Lower lobe of right lung (tissue), 2 donors: ENCODE data around the gene RNF186. TPM values are rescaled to one million over a fixed set of nuclear protein-coding genes. Genes with fewer than 3 reads are reported as not detected.

Source experiments
- ATAC-seq, 2 donors: fragments of 200-7000 bp; cut with Tn5 transposase; one replicate each; pipeline ENCODE4 v1.9.1; 2020 to 2022; ENCODE audit warnings: mild to moderate bottlenecking in 2 of 2, moderate library complexity in 2 of 2
- DNase-seq: peaks from one replicate; pipeline ENCODE4 v3.0.0-alpha.2; 2020
- H3K27ac ChIP-seq: fragments of 200-600 bp; one replicate; pipeline ENCODE4 v1.8.0; 2022
- H3K27me3 ChIP-seq: fragments of 200-600 bp; one replicate; pipeline ENCODE4 v1.8.0; 2022; ENCODE audit warnings: low read depth
- H3K36me3 ChIP-seq: fragments of 200-600 bp; one replicate; pipeline ENCODE4 v1.8.0; 2022; ENCODE audit warnings: mild to moderate bottlenecking
- H3K4me1 ChIP-seq: fragments of 200-600 bp; one replicate; pipeline ENCODE4 v1.8.0; 2022
- H3K4me3 ChIP-seq: fragments of 200-600 bp; one replicate; pipeline ENCODE4 v1.8.0; 2022; ENCODE audit warnings: mild to moderate bottlenecking
- H3K9me3 ChIP-seq: fragments of 200-600 bp; one replicate; pipeline ENCODE4 v1.8.0; 2022
- CTCF ChIP-seq: fragments of 200-600 bp; IDR thresholded peaks from one replicate; pipeline ENCODE4 v1.8.0; 2022; ENCODE audit warnings: antibody characterized with exemption, mild to moderate bottlenecking
- intact Hi-C: fragments of 100-400 bp; cut with DNase I; formaldehyde crosslinking; loops from one replicate; pipeline ENCODE4 v1.11.0; 2022
- total RNA-seq: library from RNA; stranded (reverse); fragmentation: NEBNext Ultra II Directional; extraction: Animal tissue kit (Norgen Biotek cat#: 25700); gene quantifications from one replicate; pipeline ENCODE4 v1.2.1, GENCODE V29; 2021
- donor health status: DM: no; HTN: yes; CAD: no; lungs with severe emphysema.

Gene RNF186
- total RNA-seq, 1 donor from 2014 or later = not detected

DNA sequence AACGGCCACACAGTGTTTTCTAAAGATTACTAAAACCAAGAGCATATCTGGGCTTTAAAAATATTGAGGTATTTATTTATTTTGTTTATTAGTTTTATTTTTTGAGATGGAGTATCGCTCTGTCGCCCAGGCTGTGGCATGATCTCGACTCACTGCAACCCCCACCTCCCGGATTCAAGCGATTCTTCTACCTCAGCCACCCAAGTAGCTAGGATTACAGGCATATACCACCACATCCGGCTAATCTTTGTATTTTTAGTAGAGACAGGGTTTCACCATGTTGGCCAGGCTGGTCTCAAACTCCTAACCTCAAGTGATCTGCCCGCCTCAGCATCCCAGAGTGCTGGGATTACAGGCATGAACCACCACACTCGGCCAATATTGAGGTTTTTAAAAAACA, 39.3 kb downstream of the RNF186 start:
- no peak overlapping the region for H3K27ac ChIP-seq
- intact Hi-C loops = no loop called here
- no peak for ATAC-seq
- no peaks in the 10 kb centered on the region for H3K4me1 ChIP-seq
- no peak for DNase-seq
- H3K4me3 ChIP-seq = no peak overlapping the region
- TF ChIP-seq CTCF = no peak
- no peaks in the 10 kb centered on the region for H3K27me3 ChIP-seq
- no peaks in the 10 kb centered on the region for H3K9me3 ChIP-seq
- peaks cover 59% of the 10 kb centered on the region for H3K36me3 ChIP-seq

DNA sequence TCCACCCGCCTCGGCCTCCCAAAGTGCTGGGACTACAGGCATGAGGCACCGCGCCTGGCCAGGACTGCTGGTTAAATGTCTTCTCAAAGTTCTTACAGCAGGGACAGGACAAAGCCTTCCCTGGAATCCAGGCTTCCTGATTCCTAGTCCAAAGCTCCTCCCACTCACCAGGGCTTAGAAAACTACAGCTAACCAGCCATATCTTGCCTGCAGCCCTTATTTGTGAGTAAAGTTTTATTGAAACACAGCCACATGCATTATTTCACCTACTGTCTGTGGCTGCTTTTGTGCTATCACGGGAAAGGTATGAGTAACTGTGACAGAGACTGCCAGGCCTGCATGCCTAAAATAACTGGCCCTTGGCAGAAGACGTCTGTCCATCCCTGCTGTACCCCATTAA, 39.8 kb downstream of the RNF186 start:
- intact Hi-C loops = no loop called here
- no peak for DNase-seq
- H3K27ac ChIP-seq = no peak overlapping the region
- TF ChIP-seq CTCF = no peak
- no peaks in the 10 kb centered on the region for H3K4me1 ChIP-seq
- H3K27me3 ChIP-seq = no peaks in the 10 kb centered on the region
- no peak overlapping the region for H3K4me3 ChIP-seq
- ATAC-seq = no peak
- no peaks in the 10 kb centered on the region for H3K9me3 ChIP-seq
- H3K36me3 ChIP-seq = peaks cover 59% of the 10 kb centered on the region

DNA sequence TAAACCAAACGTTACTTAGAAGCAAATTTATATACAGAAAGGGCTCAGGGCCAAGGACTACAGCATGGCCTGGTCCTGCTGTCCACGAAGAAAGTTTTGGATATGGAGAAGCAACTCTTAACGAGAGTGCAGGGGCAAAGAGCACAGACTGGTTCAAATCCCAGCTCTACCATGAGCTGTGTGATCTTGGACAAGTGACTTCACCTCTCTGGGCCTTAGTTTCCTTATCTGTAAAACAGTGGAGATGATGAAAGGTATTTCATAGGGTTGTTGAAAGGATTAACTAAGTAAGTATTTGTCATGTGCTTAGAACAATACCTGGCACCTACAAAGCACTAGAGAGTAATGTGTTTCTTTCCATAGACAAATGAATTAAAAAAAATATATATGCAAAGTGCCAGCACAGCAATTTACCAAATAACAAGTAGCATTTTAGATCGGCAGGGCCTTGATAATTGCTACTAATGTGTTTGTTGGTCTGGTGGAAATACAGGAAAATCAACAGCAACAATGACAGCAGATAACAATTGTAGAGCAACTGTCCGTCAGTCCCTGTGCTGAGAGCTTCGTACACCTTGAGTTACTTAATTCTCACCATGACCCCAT, 40.8 kb downstream of the RNF186 start:
- Histone ChIP-seq H3K9me3 (no peaks in the 10 kb centered on the region), H3K4me1 (no peaks in the 10 kb centered on the region), H3K27me3 (no peaks in the 10 kb centered on the region), H3K4me3 (no peak overlapping the region), H3K36me3 (peaks cover 57% of the 10 kb centered on the region), H3K27ac (no peak overlapping the region)
- no peak for TF ChIP-seq CTCF
- intact Hi-C loops = no loop called here
- ATAC-seq (no peak), DNase-seq (no peak)

- DNase-seq (no peak), ATAC-seq (no peak)
- H3K27ac ChIP-seq = no peak overlapping the region
- intact Hi-C loops = no loop called here
- TF ChIP-seq CTCF = no peak
- H3K4me1 ChIP-seq = no peaks in the 10 kb centered on the region
- H3K36me3 ChIP-seq = peaks cover 53% of the 10 kb centered on the region
- H3K4me3 ChIP-seq = no peak overlapping the region
- no peaks in the 10 kb centered on the region for H3K9me3 ChIP-seq
- H3K27me3 ChIP-seq = no peaks in the 10 kb centered on the region
These were observed 41.6 kb downstream of the RNF186 start for GRCh38 chr1:19773485-19773884.

GRCh38 chr1:19772053-19772452, 43.0 kb downstream of the RNF186 start:
- no peaks in the 10 kb centered on the region for H3K27me3 ChIP-seq
- DNase-seq (no peak), ATAC-seq (no peak)
- H3K4me3 ChIP-seq = no peak overlapping the region
- peaks cover 47% of the 10 kb centered on the region for H3K36me3 ChIP-seq
- H3K27ac ChIP-seq = no peak overlapping the region
- H3K9me3 ChIP-seq = no peaks in the 10 kb centered on the region
- H3K4me1 ChIP-seq = no peaks in the 10 kb centered on the region
- TF ChIP-seq CTCF = no peak
- intact Hi-C loops = no loop called here
